Keratinocyte (primary cell): ENCODE data around the gene FAM83D. TPM values are rescaled to one million over a fixed set of nuclear protein-coding genes. Genes with fewer than 3 reads are reported as not detected.

Source experiments
- DNase-seq: peaks from one replicate; pipeline ENCODE4 v3.0.0-alpha.2; 2011; ENCODE audit warnings: low read depth, missing footprints, low spot score
- FAIRE-seq: peaks from 2 replicates; lab custom pipeline; 2011; peaks lifted over from hg19 to GRCh38; lab: Jason Lieb, UNC
- H2AFZ ChIP-seq: 2 replicates; pipeline ENCODE4 v1.6.0; 2012; ENCODE audit warnings: low read length, control low read depth, inconsistent platforms; ENCODE audit not compliant: control insufficient read depth
- H3K27ac ChIP-seq: 2 replicates; pipeline ENCODE4 v1.5.1; 2011; ENCODE audit warnings: low read length; ENCODE audit not compliant: control insufficient read depth, insufficient read depth
- H3K27me3 ChIP-seq: 3 replicates; pipeline ENCODE4 v1.6.0; 2011; ENCODE audit warnings: low read length; ENCODE audit not compliant: control insufficient read depth, insufficient read depth; ENCODE audit errors: extremely low read depth
- H3K36me3 ChIP-seq, 2 experiments: 2 replicates in 1 of 2; 3 replicates in 1 of 2; pipeline ENCODE4 v1.5.1; 2011; ENCODE audit warnings: low read length in 2 of 2, mild to moderate bottlenecking in 1 of 2; ENCODE audit not compliant: control insufficient read depth in 2 of 2, insufficient read depth in 2 of 2; ENCODE audit errors: extremely low read depth in 1 of 2
- H3K4me1 ChIP-seq: 3 replicates; pipeline ENCODE4 v1.5.1; 2011; ENCODE audit warnings: low read length; ENCODE audit not compliant: control insufficient read depth, insufficient read depth; ENCODE audit errors: extremely low read depth
- H3K4me2 ChIP-seq: 3 replicates; pipeline ENCODE4 v1.6.0; 2011; ENCODE audit warnings: low read depth, low read length; ENCODE audit not compliant: control insufficient read depth, insufficient read depth; ENCODE audit errors: extremely low read depth
- H3K4me3 ChIP-seq, 3 experiments: fragments of 200-600 bp in 1 of 3; sonication (generic) in 1 of 3; 2 replicates in 2 of 3; 3 replicates in 1 of 3; pipeline ENCODE4 v1.5.1; 2011 to 2016; ENCODE audit warnings: low read length in 3 of 3, mild to moderate bottlenecking in 3 of 3, control low read depth in 2 of 3, inconsistent platforms in 1 of 3, low read depth in 1 of 3, mixed read lengths in 1 of 3, mixed run types in 1 of 3, moderate library complexity in 1 of 3; ENCODE audit not compliant: control insufficient read depth in 2 of 3, insufficient read depth in 2 of 3; ENCODE audit errors: extremely low read depth in 1 of 3
- H3K79me2 ChIP-seq: 2 replicates; pipeline ENCODE4 v1.6.0; 2012; ENCODE audit warnings: low read length; ENCODE audit not compliant: control insufficient read depth, insufficient read depth
- H3K9ac ChIP-seq: 3 replicates; pipeline ENCODE4 v1.6.0; 2011; ENCODE audit warnings: low read length; ENCODE audit not compliant: control insufficient read depth, insufficient read depth; ENCODE audit errors: extremely low read depth
- H3K9me1 ChIP-seq: 3 replicates; pipeline ENCODE4 v1.6.0; 2011; ENCODE audit warnings: low read length; ENCODE audit not compliant: control insufficient read depth, insufficient read depth; ENCODE audit errors: extremely low read depth
- H3K9me3 ChIP-seq: 2 replicates; pipeline ENCODE4 v1.5.1; 2012; ENCODE audit warnings: low read depth, low read length; ENCODE audit not compliant: control insufficient read depth
- H4K20me1 ChIP-seq: 3 replicates; pipeline ENCODE4 v1.6.0; 2011; ENCODE audit warnings: low read length; ENCODE audit not compliant: control insufficient read depth, insufficient read depth; ENCODE audit errors: extremely low read depth
- CTCF ChIP-seq, 3 experiments: IDR thresholded peaks in 1 of 3; conservative IDR thresholded peaks in 1 of 3; optimal IDR thresholded peaks in 1 of 3; 2 replicates in 2 of 3; 3 replicates in 1 of 3; pipeline versions ENCODE3 to v1.5.1; 2011; ENCODE audit warnings: low read length in 3 of 3, mild to moderate bottlenecking in 3 of 3, moderate library complexity in 2 of 3, control low read depth in 1 of 3, inconsistent platforms in 1 of 3; ENCODE audit not compliant: insufficient read depth in 2 of 3; ENCODE audit errors: extremely low read depth in 1 of 3
- EZH2 ChIP-seq: IDR thresholded peaks from one replicate; pipeline ENCODE4 v1.6.1; 2012; ENCODE audit warnings: inconsistent platforms, mild to moderate bottlenecking, low read length, moderate library complexity
- dilution Hi-C: fragments of 300-500 bp; cut with MboI; formaldehyde crosslinking; loops from one replicate; pipeline ENCODE4 v1.7.0; 2020; ENCODE audit warnings: low sequenced_read_pairs; ENCODE audit not compliant: extremely low pct_ligation_motif_present
- polyA plus RNA-seq, 5 experiments: library from polyadenylated mRNA; depleted of rRNA in 3 of 5; stranded (reverse) in 3 of 5; stranded (forward) in 1 of 5; unstranded in 1 of 5; fragments of >200 nt; gene quantifications; 1 replicate in 1 of 5; 2 replicates in 3 of 5; 3 replicates in 1 of 5; pipeline versions ENCODE4 v1.2.1 to v1.2.3, GENCODE V29; 2011 to 2012; ENCODE audit warnings: missing spikeins in 2 of 5, low read depth in 1 of 5, low replicate concordance in 1 of 5

The FAM83D gene
- polyA plus RNA-seq, 1 donor (not counting 4 experiments of a cell fraction or from before 2014, with no cell fraction given) = 32.1 TPM

- Histone ChIP-seq H3K36me3 (peaks cover 0 to 24% of the 10 kb centered on the region in 2 experiments), H3K27ac (no peak overlapping the region), H2AFZ (no peak overlapping the region), H3K9me3 (no peaks in the 10 kb centered on the region), H3K4me3 (no peak overlapping the region), H3K4me2 (no peak overlapping the region), H4K20me1 (no peaks in the 10 kb centered on the region), H3K9ac (no peak overlapping the region), H3K9me1 (peaks cover 2% of the 10 kb centered on the region), H3K4me1 (no peaks in the 10 kb centered on the region), H3K79me2 (peaks cover 7% of the 10 kb centered on the region), H3K27me3 (no peaks in the 10 kb centered on the region)
- FAIRE-seq (no peak), DNase-seq (no peak)
- dilution Hi-C loops = no loop called here
- TF ChIP-seq EZH2 = no peak
- no peak for TF ChIP-seq CTCF (optimal IDR thresholded peaks at IDR 0.05 in 1 of 3, IDR thresholded peaks at IDR 0.05 in 1 of 3, conservative IDR thresholded peaks at IDR 0.05 in 1 of 3; ENCODE audit: extremely low read depth in 1 of 3, insufficient read depth in 2 of 3, low read length in 3 of 3)
These were observed 25.9 kb downstream of the FAM83D start for GRCh38 chr20:38952153-38952552.

- dilution Hi-C loops = no loop called here
- Histone ChIP-seq H3K9me1 (no peaks in the 10 kb centered on the region), H2AFZ (no peak overlapping the region), H3K27me3 (no peaks in the 10 kb centered on the region), H3K79me2 (peaks cover 2% of the 10 kb centered on the region), H3K27ac (no peak overlapping the region), H3K9ac (no peak overlapping the region), H3K36me3 (peaks cover 0 to 16% of the 10 kb centered on the region in 2 experiments), H3K9me3 (no peaks in the 10 kb centered on the region), H4K20me1 (no peaks in the 10 kb centered on the region), H3K4me1 (no peaks in the 10 kb centered on the region), H3K4me2 (no peak overlapping the region), H3K4me3 (no peak overlapping the region)
- FAIRE-seq (no peak), DNase-seq (no peak)
- TF ChIP-seq CTCF (optimal IDR thresholded peaks at IDR 0.05 in 1 of 3, IDR thresholded peaks at IDR 0.05 in 1 of 3, conservative IDR thresholded peaks at IDR 0.05 in 1 of 3; ENCODE audit: extremely low read depth in 1 of 3, insufficient read depth in 2 of 3, low read length in 3 of 3) = no peak
These were observed 27.6 kb downstream of the FAM83D start for GRCh38 chr20:38953630-38954340.
